Measurements from ENCODE around the gene RNF187. TPM values are rescaled to one million over a fixed set of nuclear protein-coding genes. Genes with fewer than 3 reads are reported as not detected.

Gene RNF187
- total RNA-seq, 2 experiments from 2014 or later: 257 to 478 TPM

GRCh38 chr1:228478326-228478725 is 8.9 kb upstream of the RNF187 start:
- Histone ChIP-seq H3K4me3 (ENCODE audit: low read depth, low read length, poor library complexity, severe bottlenecking) (no peak overlapping the region), H3K27ac (ENCODE audit: low read depth, low read length, poor library complexity, severe bottlenecking) (peak overlapping the region; percentile 53), H3K4me2 (ENCODE audit: low read length) (peak overlapping the region; percentile 68), H3K4me1 (ENCODE audit: insufficient read depth, low read length, poor library complexity, severe bottlenecking) (peaks cover 28% of the 10 kb centered on the region), H2AFZ (ENCODE audit: low read length) (peak overlapping the region; percentile 53), H4K20me1 (ENCODE audit: insufficient read depth, low read length) (no peaks in the 10 kb centered on the region), H3K9me3 (ENCODE audit: low read length) (no peaks in the 10 kb centered on the region), H3K36me3 (ENCODE audit: insufficient read depth, low read length) (no peaks in the 10 kb centered on the region), H3K79me2 (ENCODE audit: insufficient read depth, low read depth, low read length) (no peaks in the 10 kb centered on the region), H3K9me2 (ENCODE audit: insufficient read depth, low read length) (no peaks in the 10 kb centered on the region)
- no TSS peak for BruUV-seq (replicated peaks)
- ChIA-PET POLR2A (interaction anchor here (0.9 to 5.2 kb wide), 5 partner anchors 8 to 23 kb away, joined by 3 to 49 read pairs (median 12); partner anchors contain the start of gene RNF187), CTCF (ENCODE audit: unreplicated experiment) (no interaction called here)
- DNase-seq (ENCODE audit: low spot score): no peak
- intact Hi-C loops (cut with micrococcal nuclease; ENCODE audit: unreplicated experiment): no loop called here
- TF ChIP-seq EZH2phosphoT487 (IDR thresholded peaks at IDR 0.05; ENCODE audit: borderline replicate concordance, low read depth, low read length): no peak
- TF ChIP-seq CTCF (conservative IDR thresholded peaks at IDR 0.05; ENCODE audit: low read length): no peak

- BruUV-seq (replicated peaks): no TSS peak
- Histone ChIP-seq H3K4me2 (ENCODE audit: low read length) (peak overlapping the region; percentile 68), H4K20me1 (ENCODE audit: insufficient read depth, low read length) (no peaks in the 10 kb centered on the region), H3K9me2 (ENCODE audit: insufficient read depth, low read length) (no peaks in the 10 kb centered on the region), H3K4me3 (ENCODE audit: low read depth, low read length, poor library complexity, severe bottlenecking) (peak overlapping the region; percentile 44), H3K36me3 (ENCODE audit: insufficient read depth, low read length) (no peaks in the 10 kb centered on the region), H3K4me1 (ENCODE audit: insufficient read depth, low read length, poor library complexity, severe bottlenecking) (peaks cover 28% of the 10 kb centered on the region), H2AFZ (ENCODE audit: low read length) (peak overlapping the region; percentile 53), H3K79me2 (ENCODE audit: insufficient read depth, low read depth, low read length) (no peaks in the 10 kb centered on the region), H3K27ac (ENCODE audit: low read depth, low read length, poor library complexity, severe bottlenecking) (peak overlapping the region; percentile 53), H3K9me3 (ENCODE audit: low read length) (no peaks in the 10 kb centered on the region)
- TF ChIP-seq EZH2phosphoT487 (IDR thresholded peaks at IDR 0.05; ENCODE audit: borderline replicate concordance, low read depth, low read length) (no peak), CTCF (conservative IDR thresholded peaks at IDR 0.05; ENCODE audit: low read length) (no peak)
- CTCF ChIA-PET (ENCODE audit: unreplicated experiment): interaction anchor here (0.6 kb wide), 3 partner anchors 314 to 1931 kb away, joined by 3 to 7 read pairs (median 3); partner anchors contain the start of gene STUM
- DNase-seq (ENCODE audit: low spot score): peak; percentile 67
- intact Hi-C loops (cut with micrococcal nuclease; ENCODE audit: unreplicated experiment): no loop called here
- POLR2A ChIA-PET: interaction anchor here (0.6 to 5.2 kb wide), 10 partner anchors 7 to 1730 kb away, joined by 3 to 49 read pairs (median 6); partner anchors contain the start of gene RNF187
Measured at GRCh38 chr1:228478912-228479711, 8.1 kb upstream of the RNF187 start.

GRCh38 chr1:228483789-228484188 is 3.4 kb upstream of the RNF187 start:
- Histone ChIP-seq H3K9me2 (ENCODE audit: insufficient read depth, low read length) (no peaks in the 10 kb centered on the region), H3K79me2 (ENCODE audit: insufficient read depth, low read depth, low read length) (peaks cover 21% of the 10 kb centered on the region; the same call in 1 of the 2 replicates), H3K9me3 (ENCODE audit: low read length) (no peaks in the 10 kb centered on the region), H3K4me3 (ENCODE audit: low read depth, low read length, poor library complexity, severe bottlenecking) (no peak overlapping the region), H2AFZ (ENCODE audit: low read length) (no peak overlapping the region), H4K20me1 (ENCODE audit: insufficient read depth, low read length) (no peaks in the 10 kb centered on the region), H3K27ac (ENCODE audit: low read depth, low read length, poor library complexity, severe bottlenecking) (no peak overlapping the region), H3K36me3 (ENCODE audit: insufficient read depth, low read length) (peaks cover 7% of the 10 kb centered on the region; the same call in 1 of the 2 replicates), H3K4me2 (ENCODE audit: low read length) (no peak overlapping the region), H3K4me1 (ENCODE audit: insufficient read depth, low read length, poor library complexity, severe bottlenecking) (peaks cover 29% of the 10 kb centered on the region)
- no peak for TF ChIP-seq CTCF (conservative IDR thresholded peaks at IDR 0.05; ENCODE audit: low read length)
- no peak for TF ChIP-seq EZH2phosphoT487 (IDR thresholded peaks at IDR 0.05; ENCODE audit: borderline replicate concordance, low read depth, low read length)
- DNase-seq (ENCODE audit: low spot score): no peak
- CTCF ChIA-PET (ENCODE audit: unreplicated experiment): no interaction called here
- no TSS peak for BruUV-seq (replicated peaks)
- intact Hi-C loops (cut with micrococcal nuclease; ENCODE audit: unreplicated experiment): no loop called here
- POLR2A ChIA-PET: no interaction called here
